HT1080 (cell line): Measurements from ENCODE around the gene STPG3. TPM values are rescaled to one million over a fixed set of nuclear protein-coding genes. Genes with fewer than 3 reads are reported as not detected.
"Not testable (repeated sequence)": the region's sequence is repeated elsewhere in the genome, so short reads cannot be mapped to it uniquely, and the experiment has no call there.

ENCODE experiments used
- DNase-seq: peaks from one replicate; pipeline ENCODE4 v3.0.0-alpha.2; 2015; ENCODE audit warnings: low read depth
- total RNA-seq: library from RNA; depleted of rRNA; stranded (reverse); fragments of >200 nt; shearing (Covaris generic); gene quantifications from 2 replicates; pipeline ENCODE4 v1.2.3, GENCODE V29; 2014

The STPG3 gene
- total RNA-seq, 1 experiment from 2014 or later: not detected

DNA sequence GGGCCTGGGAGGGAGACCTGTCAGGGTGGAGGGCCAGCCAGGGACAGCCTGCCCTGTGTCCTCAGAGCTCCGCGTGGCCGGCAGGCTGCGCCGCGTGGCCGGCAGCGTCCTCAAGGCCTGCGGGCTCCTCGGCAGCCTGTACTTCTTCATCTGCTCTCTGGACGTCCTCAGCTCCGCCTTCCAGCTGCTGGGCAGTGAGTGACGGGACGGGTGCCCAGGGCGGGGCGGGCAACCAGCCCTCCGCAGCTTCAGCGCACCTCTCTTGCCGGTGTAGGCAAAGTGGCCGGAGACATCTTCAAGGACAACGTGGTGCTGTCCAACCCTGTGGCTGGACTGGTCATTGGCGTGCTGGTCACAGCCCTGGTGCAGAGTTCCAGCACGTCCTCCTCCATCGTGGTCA, 18.6 kb upstream of the STPG3 start:
- DNase-seq: no peak

DNA sequence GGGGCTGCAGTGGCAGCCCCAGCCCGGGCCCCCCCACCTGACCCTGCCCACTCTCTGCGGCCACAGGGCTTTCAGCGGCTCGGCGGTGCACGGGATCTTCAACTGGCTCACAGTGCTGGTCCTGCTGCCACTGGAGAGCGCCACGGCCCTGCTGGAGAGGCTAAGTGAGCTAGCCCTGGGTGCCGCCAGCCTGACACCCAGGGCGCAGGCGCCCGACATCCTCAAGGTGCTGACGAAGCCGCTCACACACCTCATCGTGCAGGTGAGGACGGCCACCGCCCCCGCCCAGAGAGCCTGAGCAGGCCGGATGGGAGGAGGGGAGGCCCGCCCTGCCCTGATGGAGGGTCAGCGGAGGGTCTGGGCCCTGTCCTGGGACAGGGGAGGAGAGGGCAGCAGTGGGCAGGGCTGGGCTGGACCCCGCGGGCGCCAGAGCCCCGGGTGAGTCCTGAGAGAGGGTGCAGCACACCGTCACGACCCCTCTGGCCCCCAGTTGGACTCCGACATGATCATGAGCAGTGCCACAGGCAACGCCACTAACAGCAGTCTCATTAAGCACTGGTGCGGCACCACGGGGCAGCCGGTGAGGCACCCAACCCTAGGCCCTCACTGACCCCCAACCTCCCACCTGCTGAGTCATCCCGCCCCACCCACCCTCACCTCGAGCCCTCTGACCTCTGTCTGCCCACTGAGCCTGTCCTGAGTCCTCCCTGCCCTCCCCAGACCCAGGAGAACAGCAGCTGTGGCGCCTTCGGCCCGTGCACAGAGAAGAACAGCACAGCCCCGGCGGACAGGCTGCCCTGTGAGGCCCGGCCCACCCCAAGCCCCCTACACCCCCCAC, 17.7 kb upstream of the STPG3 start:
- DNase-seq: no peak

DNA sequence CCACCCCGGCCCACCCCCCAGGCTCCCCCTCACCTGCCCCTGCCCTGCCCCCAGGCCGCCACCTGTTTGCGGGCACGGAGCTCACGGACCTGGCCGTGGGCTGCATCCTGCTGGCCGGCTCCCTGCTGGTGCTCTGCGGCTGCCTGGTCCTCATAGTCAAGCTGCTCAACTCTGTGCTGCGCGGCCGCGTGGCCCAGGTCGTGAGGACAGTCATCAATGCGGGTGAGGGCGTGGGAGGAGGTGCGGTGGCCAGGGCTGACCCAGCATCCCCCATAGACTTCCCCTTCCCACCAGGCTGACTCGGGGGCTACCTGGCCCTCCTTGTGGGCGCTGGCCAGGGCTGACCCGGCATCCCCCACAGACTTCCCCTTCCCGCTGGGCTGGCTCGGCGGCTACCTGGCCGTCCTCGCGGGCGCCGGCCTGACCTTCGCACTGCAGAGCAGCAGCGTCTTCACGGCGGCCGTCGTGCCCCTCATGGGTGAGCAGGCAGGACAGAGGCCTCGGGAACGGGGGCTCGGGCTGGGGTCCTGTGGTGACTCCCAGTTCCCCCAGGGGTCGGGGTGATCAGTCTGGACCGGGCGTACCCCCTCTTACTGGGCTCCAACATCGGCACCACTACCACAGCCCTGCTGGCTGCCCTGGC, 16.9 kb upstream of the STPG3 start:
- no peak for DNase-seq

DNA sequence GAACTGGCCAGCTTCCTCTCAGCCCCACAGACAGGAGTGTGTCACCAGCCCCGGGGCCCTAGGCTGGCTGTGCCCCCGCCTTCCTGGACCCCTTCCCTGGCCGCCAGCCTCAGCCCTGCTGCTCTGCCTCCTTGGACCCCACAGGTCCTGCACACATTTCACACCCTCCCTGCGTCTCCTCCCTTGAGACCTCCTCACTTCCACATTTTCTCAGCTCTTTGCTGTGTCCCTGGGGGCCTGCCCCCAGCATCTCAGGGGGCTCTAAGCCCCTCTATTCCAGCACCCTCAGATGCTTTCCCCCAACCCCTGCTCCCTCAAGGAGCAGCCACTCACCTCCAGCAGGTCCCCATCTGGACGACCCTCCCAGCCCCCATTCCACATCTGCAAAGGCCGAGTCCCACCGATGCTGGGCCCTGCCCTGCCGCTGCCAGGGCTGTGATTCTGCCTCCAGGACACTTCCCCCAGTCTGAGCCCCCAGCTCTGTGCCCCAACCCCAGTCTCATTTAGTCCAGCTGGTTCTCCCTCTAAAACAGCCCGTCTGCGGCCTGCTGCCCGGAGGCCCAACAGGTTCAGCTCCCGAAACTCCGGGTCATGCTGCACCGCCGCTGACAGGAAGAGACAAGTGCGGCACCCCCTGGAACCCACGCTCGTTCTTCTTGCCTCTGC, 16.2 kb upstream of the STPG3 start:
- DNase-seq: no peak

DNA sequence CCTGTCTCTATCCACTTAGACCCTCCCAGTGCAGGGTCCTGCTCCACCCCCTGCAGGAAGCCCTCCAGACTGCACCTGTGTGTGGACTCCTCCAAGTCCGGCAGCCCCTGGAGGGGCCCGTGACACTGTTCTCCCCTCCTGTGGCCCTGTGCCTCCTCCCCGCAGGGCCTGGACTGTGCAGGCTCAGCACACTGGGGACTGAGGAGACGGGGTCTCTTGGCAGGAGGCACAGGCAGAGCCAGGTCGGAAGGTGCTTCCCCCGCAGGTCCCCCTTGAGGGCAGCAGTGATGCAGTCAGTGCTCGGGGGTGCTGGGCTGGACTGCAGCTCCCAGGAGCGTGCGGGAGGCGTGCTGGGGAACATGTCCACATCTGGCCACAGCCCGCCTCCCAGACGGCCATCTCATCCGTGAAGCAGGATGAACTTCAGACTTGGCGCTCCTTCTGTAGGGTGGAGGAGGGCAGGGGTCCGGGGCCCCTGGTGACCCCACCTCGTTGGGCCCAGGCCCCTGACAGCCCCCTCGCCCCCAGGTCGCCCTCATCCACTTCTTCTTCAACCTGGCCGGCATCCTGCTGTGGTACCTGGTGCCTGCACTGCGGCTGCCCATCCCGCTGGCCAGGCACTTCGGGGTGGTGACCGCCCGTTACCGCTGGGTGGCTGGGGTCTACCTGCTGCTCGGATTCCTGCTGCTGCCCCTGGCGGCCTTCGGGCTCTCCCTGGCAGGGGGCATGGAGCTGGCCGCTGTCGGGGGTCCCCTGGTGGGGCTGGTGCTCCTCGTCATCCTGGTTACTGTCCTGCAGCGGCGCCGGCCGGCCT, 15.5 kb upstream of the STPG3 start:
- DNase-seq: no peak

DNA sequence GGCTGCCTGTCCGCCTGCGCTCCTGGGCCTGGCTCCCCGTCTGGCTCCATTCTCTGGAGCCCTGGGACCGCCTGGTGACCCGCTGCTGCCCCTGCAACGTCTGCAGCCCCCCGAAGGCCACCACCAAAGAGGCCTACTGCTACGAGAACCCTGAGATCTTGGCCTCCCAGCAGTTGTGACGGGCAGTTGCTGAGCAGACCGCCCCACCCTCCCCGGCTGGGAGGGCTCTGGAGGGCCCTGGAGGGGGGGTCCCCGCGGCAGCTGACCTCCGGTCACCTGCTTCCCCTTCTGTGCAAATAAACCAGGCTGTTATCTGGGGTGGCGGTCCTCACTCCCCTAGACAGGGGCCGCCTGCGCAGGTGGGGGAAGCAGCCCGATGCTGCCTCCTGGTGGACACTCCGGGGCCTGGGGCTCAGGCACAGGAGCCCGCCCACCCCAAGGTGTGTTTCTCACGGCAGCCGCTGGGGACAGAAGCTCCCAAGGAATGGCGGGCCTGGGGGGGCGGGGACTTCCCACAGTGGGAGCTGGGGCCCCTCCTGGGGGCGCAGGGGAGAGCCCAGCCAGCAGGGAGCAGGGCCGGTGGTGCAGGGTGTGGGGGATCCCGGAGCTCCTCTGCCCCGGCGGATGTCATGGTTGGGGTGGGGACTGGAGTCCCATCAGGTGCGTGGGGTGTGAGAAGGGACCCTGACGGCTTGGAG, 14.7 kb upstream of the STPG3 start:
- peak; percentile 72 for DNase-seq

DNA sequence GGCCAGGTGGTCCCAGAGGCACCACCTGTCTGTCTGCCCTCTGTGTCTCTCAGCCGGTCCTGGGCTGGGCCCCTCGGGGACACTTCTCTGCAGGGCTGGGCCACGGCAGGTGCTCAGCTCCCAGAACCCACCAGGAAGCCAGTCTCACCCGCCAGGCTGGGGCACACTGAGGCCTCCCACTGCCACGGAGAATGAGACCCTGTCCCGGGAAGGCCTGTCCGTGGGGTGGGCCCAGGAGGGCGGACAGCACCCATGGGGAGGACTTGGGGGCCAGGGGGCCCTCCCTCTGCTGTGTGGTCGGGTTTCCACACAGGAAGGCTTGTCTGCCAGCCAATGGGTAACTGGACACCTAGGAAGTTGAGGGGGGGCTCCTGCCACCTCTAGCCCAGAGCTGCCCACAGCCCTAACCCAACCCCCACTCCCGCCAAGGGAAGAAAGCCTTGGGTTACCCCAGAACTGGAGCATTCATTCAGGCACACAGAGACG, 14.1 kb upstream of the STPG3 start:
- no peak for DNase-seq

DNA sequence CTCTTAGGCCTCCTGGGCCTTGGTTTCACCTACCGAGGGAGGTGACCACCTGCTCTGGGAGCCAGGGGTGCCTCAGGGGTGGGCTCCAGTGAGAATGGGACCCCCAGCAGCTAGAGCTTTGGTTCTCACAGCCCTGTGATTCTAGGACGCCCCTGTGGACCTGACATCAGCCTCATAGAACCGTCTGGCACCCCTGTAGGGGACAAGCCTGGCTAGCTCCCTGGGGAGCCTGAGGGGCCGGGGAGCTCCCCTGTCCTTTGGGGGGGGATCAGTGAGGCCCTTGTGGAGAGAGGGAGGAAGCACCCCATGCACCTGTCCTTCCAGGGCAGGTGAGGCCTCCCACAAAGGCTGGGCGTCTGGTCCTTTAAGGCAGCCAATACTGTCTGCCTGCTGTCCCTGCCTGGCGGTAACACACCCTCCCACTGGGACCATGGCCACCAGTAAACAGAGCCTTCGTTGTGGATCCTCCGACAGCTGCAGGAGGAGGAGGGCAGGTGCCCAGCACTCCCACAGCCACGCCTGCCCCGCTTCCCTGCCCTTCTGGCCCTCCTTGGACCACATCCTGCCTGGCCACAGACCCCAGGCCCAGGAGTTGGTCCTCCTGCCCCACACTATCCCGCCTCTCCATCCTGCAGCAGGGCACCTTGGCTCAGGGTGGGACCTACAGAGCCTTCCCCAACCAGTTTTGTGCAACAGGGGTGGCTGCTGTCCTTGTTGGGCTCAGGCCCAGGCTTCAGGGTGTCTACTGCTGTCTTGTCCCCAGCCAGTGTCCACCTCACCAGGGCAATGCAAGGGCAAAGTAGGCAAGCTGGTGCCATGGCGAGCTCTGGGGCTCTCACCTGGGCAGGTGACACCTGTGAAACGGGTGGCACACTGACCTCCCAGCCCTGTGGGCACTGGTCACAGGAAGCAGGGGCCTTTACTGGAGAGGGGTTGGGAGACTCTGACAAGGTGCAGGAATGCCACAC, 13.0 kb upstream of the STPG3 start:
- DNase-seq: no peak

DNA sequence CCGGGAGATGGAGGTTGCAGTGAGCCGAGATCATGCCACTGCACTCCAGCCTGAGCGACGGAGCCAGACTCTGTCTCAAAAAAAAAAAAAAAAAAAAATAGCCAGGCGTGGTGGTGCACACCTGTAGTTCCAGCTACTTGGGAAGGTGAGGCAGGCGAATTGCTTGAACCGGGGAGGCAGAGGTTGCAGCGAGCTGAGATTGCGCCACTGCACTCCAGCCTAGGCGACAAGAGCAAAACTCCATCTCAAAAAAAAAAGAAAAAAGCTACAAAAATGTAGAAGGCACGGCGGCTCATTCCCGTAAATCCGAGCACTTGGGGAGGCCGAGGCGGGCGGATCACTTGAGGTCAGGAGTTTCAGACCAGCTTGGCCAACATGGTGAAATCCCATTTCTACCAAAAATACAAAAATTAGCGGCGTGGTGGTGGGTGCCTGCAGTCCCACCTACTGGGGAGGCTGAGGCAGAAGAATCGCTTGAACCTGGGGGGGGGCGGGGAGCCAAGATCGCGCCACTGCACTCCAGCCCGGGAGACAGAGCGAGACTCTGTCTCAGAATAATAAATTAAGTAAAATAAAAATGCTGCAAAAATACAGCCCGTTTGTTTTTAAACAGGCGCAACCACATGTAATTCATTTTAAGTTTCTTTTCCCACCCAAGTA, 11.4 kb upstream of the STPG3 start:
- DNase-seq: not testable (repeated sequence)

DNA sequence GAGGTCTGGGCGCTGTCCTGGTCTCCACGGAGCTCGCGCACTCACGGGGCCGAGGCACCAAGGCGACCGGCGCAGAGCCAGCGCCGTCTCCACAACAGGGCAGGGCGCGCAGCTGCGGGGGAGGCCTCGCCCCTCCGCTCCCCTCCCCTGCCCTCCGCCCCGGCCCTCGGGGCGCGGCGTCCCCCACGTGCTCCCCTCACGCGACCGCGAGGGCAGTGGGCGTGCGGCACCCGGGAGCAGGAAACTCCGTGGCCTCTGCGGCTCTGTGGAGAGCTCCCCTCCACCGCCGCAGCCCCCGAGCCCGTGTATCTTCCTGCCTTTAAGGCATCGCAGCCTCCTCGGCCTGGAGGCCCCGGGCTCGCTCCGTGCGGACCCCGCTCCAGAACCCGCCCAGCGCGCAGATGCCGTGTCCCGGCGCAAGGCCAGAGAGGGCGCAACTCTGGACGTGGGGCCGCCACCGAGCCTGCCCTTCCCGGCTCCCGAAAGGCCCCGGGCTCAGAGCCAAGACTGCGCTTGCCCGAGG, 10.7 kb upstream of the STPG3 start:
- DNase-seq: peak; percentile 60

DNA sequence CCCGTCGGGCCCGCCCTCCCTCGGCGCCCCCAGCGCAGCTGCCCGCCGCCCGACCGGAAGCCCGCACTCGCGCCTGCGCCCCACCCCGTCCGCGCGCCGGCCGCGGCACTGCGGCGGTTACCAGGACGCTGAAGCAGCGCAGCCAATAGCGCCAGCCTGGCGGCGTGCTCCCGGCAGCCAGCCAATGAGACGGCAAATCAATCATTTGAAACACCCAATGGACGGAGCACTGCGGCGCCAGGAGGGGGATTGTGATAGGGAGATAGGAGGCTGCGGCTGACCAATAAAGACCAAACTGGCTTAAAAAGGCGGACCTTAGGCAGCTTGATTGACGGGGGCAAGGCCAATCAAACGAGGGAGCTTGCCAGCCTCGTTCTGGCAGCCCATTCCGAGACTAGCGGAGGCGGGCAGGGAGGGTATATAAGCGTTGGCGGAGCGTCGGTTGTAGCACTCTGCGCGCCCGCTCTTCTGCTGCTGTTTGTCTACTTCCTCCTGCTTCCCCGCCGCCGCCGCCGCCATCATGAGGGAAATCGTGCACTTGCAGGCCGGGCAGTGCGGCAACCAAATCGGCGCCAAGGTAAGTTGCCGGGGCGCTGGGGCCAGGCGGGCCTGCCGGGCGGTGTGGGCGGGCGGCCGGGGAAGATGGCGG, 10.1 kb upstream of the STPG3 start, which contains the start of gene TUBB4B:
TSS of gene TUBB4B (plus strand) at position 447 of the 649 bp plus-strand sequence. CDS start at position 521, 74 bp downstream.
- peak; percentile 100 for DNase-seq

DNA sequence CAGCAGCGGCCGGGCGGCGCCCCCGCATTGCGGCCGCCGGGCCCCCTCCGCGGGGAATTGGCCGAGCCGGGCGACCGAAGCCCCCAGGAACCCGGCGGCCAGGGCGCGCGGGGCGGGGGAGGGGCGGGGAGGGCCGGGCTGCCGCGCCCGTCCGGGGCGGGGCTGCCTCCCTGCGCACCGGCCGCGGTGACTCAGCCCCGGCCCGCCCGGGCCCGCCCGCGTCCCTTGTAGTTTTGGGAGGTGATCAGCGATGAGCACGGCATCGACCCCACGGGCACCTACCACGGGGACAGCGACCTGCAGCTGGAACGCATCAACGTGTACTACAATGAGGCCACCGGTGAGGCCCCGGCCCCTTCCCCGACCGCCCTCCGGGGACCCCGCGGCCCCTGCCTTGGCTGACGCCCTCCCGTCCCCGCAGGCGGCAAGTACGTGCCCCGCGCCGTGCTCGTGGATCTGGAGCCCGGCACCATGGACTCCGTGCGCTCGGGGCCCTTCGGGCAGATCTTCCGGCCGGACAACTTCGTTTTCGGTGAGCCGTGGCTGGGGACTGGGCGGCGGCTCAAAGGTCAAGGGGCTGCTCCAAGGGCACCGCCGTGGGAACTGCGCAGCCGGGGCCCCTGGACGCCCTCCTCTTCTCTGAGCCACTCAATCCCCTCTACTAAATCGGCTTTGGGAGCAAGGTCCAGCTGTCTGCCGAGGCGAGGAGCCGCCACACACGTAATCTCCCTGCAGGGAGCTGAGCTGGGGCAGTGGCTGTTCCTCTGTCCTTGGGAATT, 9.4 kb upstream of the STPG3 start:
- DNase-seq: no peak

DNA sequence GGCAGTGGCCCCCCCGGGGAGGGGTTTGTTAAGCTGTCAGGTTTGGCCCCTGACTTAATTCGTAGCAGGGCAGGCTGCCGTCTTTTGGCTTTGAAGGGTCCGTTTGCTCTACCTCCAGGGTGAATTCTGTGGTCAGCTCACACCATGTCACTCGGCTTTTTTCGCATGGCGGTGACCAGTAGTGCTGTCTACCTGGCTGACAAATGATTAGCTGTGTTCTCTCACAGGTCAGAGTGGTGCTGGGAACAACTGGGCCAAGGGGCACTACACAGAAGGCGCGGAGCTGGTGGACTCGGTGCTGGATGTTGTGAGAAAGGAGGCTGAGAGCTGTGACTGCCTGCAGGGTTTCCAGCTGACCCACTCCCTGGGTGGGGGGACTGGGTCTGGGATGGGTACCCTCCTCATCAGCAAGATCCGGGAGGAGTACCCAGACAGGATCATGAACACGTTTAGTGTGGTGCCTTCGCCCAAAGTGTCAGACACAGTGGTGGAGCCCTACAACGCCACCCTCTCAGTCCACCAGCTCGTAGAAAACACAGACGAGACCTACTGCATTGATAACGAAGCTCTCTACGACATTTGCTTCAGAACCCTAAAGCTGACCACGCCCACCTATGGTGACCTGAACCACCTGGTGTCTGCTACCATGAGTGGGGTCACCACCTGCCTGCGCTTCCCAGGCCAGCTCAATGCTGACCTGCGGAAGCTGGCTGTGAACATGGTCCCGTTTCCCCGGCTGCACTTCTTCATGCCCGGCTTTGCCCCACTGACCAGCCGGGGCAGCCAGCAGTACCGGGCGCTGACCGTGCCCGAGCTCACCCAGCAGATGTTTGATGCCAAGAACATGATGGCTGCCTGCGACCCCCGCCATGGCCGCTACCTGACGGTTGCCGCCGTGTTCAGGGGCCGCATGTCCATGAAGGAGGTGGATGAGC, 8.6 kb upstream of the STPG3 start:
- no peak for DNase-seq

DNA sequence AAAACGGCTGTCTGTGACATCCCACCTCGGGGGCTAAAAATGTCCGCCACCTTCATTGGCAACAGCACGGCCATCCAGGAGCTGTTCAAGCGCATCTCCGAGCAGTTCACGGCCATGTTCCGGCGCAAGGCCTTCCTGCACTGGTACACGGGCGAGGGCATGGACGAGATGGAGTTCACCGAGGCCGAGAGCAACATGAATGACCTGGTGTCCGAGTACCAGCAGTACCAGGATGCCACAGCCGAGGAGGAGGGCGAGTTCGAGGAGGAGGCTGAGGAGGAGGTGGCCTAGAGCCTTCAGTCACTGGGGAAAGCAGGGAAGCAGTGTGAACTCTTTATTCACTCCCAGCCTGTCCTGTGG, 7.8 kb upstream of the STPG3 start:
- DNase-seq: not testable (repeated sequence)

DNA sequence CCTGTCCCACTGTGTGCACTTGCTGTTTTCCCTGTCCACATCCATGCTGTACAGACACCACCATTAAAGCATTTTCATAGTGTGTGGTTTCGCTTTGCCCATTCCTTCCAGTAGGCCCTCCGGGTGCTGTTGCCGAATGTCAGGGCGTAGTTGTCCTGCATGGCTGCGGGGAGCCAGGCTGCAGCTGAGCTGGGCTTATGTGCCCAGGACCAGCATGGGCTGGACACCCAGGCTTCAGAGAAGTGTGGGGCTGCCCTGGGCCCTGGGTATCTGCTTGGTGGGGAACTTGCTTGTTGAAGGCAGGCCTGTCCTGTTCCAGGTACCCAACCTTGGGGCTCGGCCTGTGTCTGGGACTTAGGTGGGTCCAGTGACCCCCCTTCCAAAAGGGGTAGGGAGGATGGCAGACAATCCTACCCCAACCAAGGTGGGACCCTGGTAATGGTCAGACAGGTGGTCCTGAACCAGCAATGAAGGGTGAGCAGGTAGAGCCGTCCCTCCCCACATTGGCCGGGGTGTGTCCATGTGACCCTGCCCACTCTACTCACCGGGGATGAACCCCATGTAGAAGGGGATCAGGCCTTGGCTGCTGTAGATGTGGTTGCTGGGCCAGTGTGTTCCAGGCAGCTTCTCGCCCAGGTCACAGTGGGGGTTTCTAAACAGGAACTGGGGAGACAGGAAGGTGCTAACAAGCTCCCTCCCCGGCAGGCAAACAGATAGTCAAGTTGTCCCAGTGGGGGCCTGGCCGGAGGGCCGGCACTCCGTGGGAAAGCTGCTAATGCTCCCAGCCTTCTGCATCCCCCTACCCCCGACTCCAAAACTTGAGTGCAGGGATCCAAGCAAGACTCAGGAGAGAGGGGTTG, 7.2 kb upstream of the STPG3 start:
- peak; percentile 52 for DNase-seq
